Trophoblast cell (in vitro differentiated cells and primary cell): ENCODE results near the gene CYTH3.
"Not testable (repeated sequence)": the region's sequence is repeated elsewhere in the genome, so short reads cannot be mapped to it uniquely, and the experiment has no call there.

Source experiments
- DNase-seq, 2 donors: peaks; one replicate each; pipeline ENCODE4 v3.0.0-alpha.2; 2016
- H2AFZ ChIP-seq: 2 replicates; pipeline ENCODE4 v1.6.1; 2013; ENCODE audit warnings: low read length, moderate library complexity, mild to moderate bottlenecking; ENCODE audit not compliant: insufficient read depth, poor library complexity
- H2AK5ac ChIP-seq: 2 replicates; pipeline ENCODE4 v1.6.1; 2013; ENCODE audit warnings: mild to moderate bottlenecking, low read length
- H2BK120ac ChIP-seq: 2 replicates; pipeline ENCODE4 v1.6.1; 2013; ENCODE audit warnings: low read length, mild to moderate bottlenecking, moderate library complexity; ENCODE audit not compliant: insufficient read depth, poor library complexity
- H2BK12ac ChIP-seq: 2 replicates; pipeline ENCODE4 v1.6.1; 2013; ENCODE audit warnings: mild to moderate bottlenecking, low read length, moderate library complexity
- H2BK5ac ChIP-seq: 2 replicates; pipeline ENCODE4 v1.6.1; 2013; ENCODE audit warnings: low read length, low read depth, moderate library complexity, mild to moderate bottlenecking; ENCODE audit not compliant: poor library complexity
- H3K14ac ChIP-seq: 2 replicates; pipeline ENCODE4 v1.6.1; 2013; ENCODE audit warnings: mild to moderate bottlenecking, low read length
- H3K18ac ChIP-seq: 2 replicates; pipeline ENCODE4 v1.6.1; 2013; ENCODE audit warnings: mild to moderate bottlenecking, low read length
- H3K23ac ChIP-seq: 2 replicates; pipeline ENCODE4 v1.6.1; 2013; ENCODE audit warnings: low read length
- H3K27ac ChIP-seq: 2 replicates; pipeline ENCODE4 v1.5.1; 2013; ENCODE audit warnings: low read depth, mild to moderate bottlenecking, inconsistent platforms, low read length, moderate library complexity
- H3K27me3 ChIP-seq: 2 replicates; pipeline ENCODE4 v1.6.1; 2013; ENCODE audit warnings: inconsistent platforms, mild to moderate bottlenecking, low read length, moderate library complexity; ENCODE audit not compliant: insufficient read depth
- H3K36me3 ChIP-seq, 2 experiments: 1 replicate in 1 of 2; 2 replicates in 1 of 2; pipeline ENCODE4 v1.6.1; 2013; ENCODE audit warnings: low read length in 2 of 2, mild to moderate bottlenecking in 2 of 2, moderate library complexity in 1 of 2; ENCODE audit not compliant: insufficient read depth in 2 of 2, control insufficient read depth in 1 of 2
- H3K4ac ChIP-seq: 2 replicates; pipeline ENCODE4 v1.6.1; 2013; ENCODE audit warnings: low read depth, mild to moderate bottlenecking, low read length, moderate library complexity
- H3K4me1 ChIP-seq, 2 experiments: 1 replicate in 1 of 2; 2 replicates in 1 of 2; pipeline ENCODE4 v1.6.1; 2013; ENCODE audit warnings: low read length in 2 of 2, mild to moderate bottlenecking in 2 of 2, moderate library complexity in 1 of 2; ENCODE audit not compliant: insufficient read depth in 2 of 2, control insufficient read depth in 1 of 2
- H3K4me2 ChIP-seq: 2 replicates; pipeline ENCODE4 v1.6.1; 2013; ENCODE audit warnings: inconsistent platforms, mild to moderate bottlenecking, low read length, moderate library complexity
- H3K4me3 ChIP-seq: 2 replicates; pipeline ENCODE4 v1.5.1; 2013; ENCODE audit warnings: mild to moderate bottlenecking, low read depth, low read length, inconsistent platforms
- H3K79me1 ChIP-seq: one replicate; pipeline ENCODE4 v1.6.1; 2013; ENCODE audit warnings: low read length
- H3K79me2 ChIP-seq: 2 replicates; pipeline ENCODE4 v1.6.1; 2013; ENCODE audit warnings: low read length, mild to moderate bottlenecking; ENCODE audit not compliant: control insufficient read depth, insufficient read depth, poor library complexity
- H3K9ac ChIP-seq: 2 replicates; pipeline ENCODE4 v1.6.1; 2013; ENCODE audit warnings: mild to moderate bottlenecking, low read length
- H3K9me3 ChIP-seq: 2 replicates; pipeline ENCODE4 v1.6.1; 2013; ENCODE audit warnings: low read depth, mild to moderate bottlenecking, control low read depth, inconsistent platforms, low read length; ENCODE audit not compliant: insufficient read depth
- H4K12ac ChIP-seq: 2 replicates; pipeline ENCODE4 v1.6.1; 2013; ENCODE audit warnings: low read depth, mild to moderate bottlenecking, low read length, moderate library complexity
- H4K8ac ChIP-seq: 2 replicates; pipeline ENCODE4 v1.6.1; 2013; ENCODE audit warnings: low read depth, mild to moderate bottlenecking, low read length, moderate library complexity
- H4K91ac ChIP-seq: one replicate; pipeline ENCODE4 v1.6.1; 2013; ENCODE audit warnings: low read depth, mild to moderate bottlenecking, low read length, moderate library complexity
- WGBS: extraction: QIAGEN DNeasy Blood & Tissue Kit; methylation state at CpG from one replicate; pipeline ENCODE4 v1.1.7; 2013; ENCODE audit warnings: missing lambda C conversion rate; ENCODE audit not compliant: insufficient read length, insufficient coverage; ENCODE audit errors: extremely low coverage; 5-methylcytosine and 5-hydroxymethylcytosine counted together

CYTH3 gene

DNA sequence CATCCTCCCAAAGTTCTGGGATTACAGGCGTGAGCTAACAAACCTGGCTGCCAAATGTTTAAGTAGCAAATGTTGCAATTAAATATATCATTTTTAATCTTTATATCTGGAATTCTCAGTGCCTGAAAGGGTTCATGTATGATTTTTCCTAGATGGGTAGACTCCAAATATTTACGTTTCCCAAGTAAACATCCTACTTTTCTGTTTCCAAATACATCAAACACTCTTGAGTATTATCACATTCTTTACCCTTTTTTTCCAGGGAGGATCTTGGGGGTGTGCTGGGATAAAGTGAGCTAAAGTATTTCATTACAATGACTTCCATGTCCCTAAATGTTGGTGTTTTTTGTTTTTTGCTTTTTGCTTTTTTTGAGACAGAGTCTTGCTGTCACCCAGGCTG is 32.9 kb upstream of the CYTH3 start:
- Histone ChIP-seq H3K14ac (no peak overlapping the region), H3K36me3 (no peaks in the 10 kb centered on the region)
- no CpG with 5 or more reads among the region's 2 CpGs for WGBS

DNA sequence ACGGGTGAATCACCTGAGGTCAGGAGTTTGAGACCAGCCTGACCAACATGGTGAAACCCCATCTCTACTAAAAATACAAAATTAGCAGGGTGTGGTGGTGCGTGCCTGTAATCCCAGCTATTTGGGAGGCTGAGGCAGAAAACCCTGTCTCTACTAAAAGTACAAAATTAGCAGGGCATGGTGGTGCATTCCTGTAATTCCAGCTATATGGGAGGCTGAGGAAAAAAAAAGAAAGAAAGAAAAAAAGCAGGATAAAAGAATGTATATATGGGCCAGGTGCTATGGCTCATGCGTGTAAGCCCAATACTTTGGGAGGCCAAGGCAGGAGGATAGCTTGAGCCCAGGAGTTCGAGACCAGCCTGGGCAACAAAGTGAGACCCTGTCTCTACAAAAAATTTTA is 29.0 kb upstream of the CYTH3 start:
- not testable (repeated sequence) for H3K79me2 ChIP-seq, H4K8ac ChIP-seq, H4K91ac ChIP-seq, H3K4ac ChIP-seq, H3K79me1 ChIP-seq, H2AFZ ChIP-seq, H3K4me1 ChIP-seq, H2BK12ac ChIP-seq, H3K23ac ChIP-seq, H3K36me3 ChIP-seq, H3K9me3 ChIP-seq, H2BK5ac ChIP-seq, H2BK120ac ChIP-seq, H3K18ac ChIP-seq, H3K27ac ChIP-seq, H2AK5ac ChIP-seq, H3K4me2 ChIP-seq, H3K27me3 ChIP-seq, H4K12ac ChIP-seq, H3K9ac ChIP-seq, H3K4me3 ChIP-seq, H3K14ac ChIP-seq
- no CpG with 5 or more reads among the region's 4 CpGs for WGBS
- peak; percentile 56 to 80 for DNase-seq

More for the DNA sequence above, 32.9 kb upstream of the CYTH3 start:
- Histone ChIP-seq H4K8ac (no peak overlapping the region), H2AFZ (no peak overlapping the region), H2AK5ac (no peak overlapping the region), H3K23ac (no peak overlapping the region), H3K4me1 (peaks cover 0 to 2% of the 10 kb centered on the region in 2 experiments), H3K9ac (no peak overlapping the region), H3K4me2 (no peak overlapping the region), H3K27me3 (no peaks in the 10 kb centered on the region), H4K91ac (no peak overlapping the region), H3K27ac (no peak overlapping the region), H3K79me2 (no peaks in the 10 kb centered on the region), H3K79me1 (no peaks in the 10 kb centered on the region), H4K12ac (no peak overlapping the region), H3K9me3 (no peaks in the 10 kb centered on the region), H2BK5ac (no peak overlapping the region), H3K4me3 (no peak overlapping the region), H3K4ac (no peak overlapping the region), H3K18ac (no peak overlapping the region), H2BK12ac (no peak overlapping the region), H2BK120ac (no peak overlapping the region)
- no peak for DNase-seq

DNA sequence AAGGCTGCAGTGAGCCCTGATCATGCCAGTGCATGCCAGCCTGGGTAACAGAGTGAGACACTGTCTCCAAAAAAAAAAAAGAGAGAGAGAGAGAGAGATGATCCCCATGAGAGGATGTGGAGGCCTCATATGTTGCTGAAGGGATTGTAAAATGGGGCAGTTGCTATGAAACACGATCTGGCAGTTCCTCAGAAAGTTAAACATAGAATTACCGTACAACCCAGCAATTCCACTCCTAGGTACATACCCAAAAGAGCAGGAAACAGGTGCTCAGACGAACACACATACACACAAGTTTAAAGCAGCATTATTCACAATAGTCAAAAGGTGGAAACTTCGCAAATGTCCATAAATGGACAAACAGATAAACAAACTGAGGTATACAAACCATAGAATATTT is 27.4 kb upstream of the CYTH3 start:
- no peak overlapping the region for H3K9ac ChIP-seq
- H3K9me3 ChIP-seq = no peaks in the 10 kb centered on the region
- no peak overlapping the region for H3K4ac ChIP-seq
- H2BK5ac ChIP-seq = no peak overlapping the region
- H3K79me2 ChIP-seq = no peaks in the 10 kb centered on the region
- no peak overlapping the region for H3K27ac ChIP-seq
- WGBS = no CpG with 5 or more reads among the region's 4 CpGs
- no peak overlapping the region for H2AK5ac ChIP-seq
- no peak overlapping the region for H3K23ac ChIP-seq
- H4K12ac ChIP-seq = no peak overlapping the region
- no peak overlapping the region for H2BK120ac ChIP-seq
- H3K4me1 ChIP-seq = no peaks in the 10 kb centered on the region
- no peak overlapping the region for H2BK12ac ChIP-seq
- no peak overlapping the region for H3K4me2 ChIP-seq
- DNase-seq = no peak
- H3K27me3 ChIP-seq = no peaks in the 10 kb centered on the region
- H3K4me3 ChIP-seq = no peak overlapping the region
- H3K14ac ChIP-seq = no peak overlapping the region
- H3K36me3 ChIP-seq = no peaks in the 10 kb centered on the region
- no peak overlapping the region for H3K18ac ChIP-seq
- no peaks in the 10 kb centered on the region for H3K79me1 ChIP-seq
- H4K91ac ChIP-seq = no peak overlapping the region
- H4K8ac ChIP-seq = no peak overlapping the region
- no peak overlapping the region for H2AFZ ChIP-seq

DNA sequence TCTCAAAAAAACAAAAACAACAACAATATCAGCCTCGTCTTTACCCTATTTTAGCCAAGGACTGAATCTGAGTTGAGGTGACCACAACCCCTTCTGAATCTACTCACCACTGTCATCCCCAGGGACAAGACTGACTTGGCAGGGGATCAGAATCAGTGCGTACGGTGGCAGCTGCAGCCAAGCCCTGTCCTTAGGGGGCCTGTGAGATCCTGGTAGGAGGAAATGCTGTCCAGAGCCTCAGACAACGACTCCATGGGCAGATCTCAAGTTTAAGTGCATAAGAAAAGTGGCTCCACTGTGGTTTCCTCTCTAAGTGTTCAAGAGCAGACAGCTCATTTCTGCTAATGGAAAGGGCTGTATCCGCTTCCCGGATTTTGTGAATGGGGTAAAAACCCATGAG is 22.4 kb upstream of the CYTH3 start:
- Histone ChIP-seq H2BK12ac (no peak overlapping the region), H2BK5ac (no peak overlapping the region), H4K8ac (no peak overlapping the region), H2AK5ac (no peak overlapping the region), H3K27ac (no peak overlapping the region), H3K27me3 (no peaks in the 10 kb centered on the region), H2AFZ (no peak overlapping the region), H3K14ac (no peak overlapping the region), H3K4me2 (no peak overlapping the region), H3K4ac (no peak overlapping the region), H3K4me3 (no peak overlapping the region), H3K23ac (no peak overlapping the region), H3K9ac (no peak overlapping the region), H3K18ac (no peak overlapping the region), H3K9me3 (no peaks in the 10 kb centered on the region), H4K91ac (no peak overlapping the region), H3K36me3 (no peaks in the 10 kb centered on the region), H3K79me1 (peaks cover 7% of the 10 kb centered on the region), H2BK120ac (no peak overlapping the region), H3K4me1 (peaks cover 2 to 6% of the 10 kb centered on the region in 2 experiments), H4K12ac (no peak overlapping the region), H3K79me2 (no peaks in the 10 kb centered on the region)
- DNase-seq = no peak
- WGBS = no CpG with 5 or more reads among the region's 6 CpGs
